ENCODE results near the gene PWP1.
"Not testable (repeated sequence)": the region's sequence is repeated elsewhere in the genome, so short reads cannot be mapped to it uniquely, and the experiment has no call there.

The PWP1 gene

DNA sequence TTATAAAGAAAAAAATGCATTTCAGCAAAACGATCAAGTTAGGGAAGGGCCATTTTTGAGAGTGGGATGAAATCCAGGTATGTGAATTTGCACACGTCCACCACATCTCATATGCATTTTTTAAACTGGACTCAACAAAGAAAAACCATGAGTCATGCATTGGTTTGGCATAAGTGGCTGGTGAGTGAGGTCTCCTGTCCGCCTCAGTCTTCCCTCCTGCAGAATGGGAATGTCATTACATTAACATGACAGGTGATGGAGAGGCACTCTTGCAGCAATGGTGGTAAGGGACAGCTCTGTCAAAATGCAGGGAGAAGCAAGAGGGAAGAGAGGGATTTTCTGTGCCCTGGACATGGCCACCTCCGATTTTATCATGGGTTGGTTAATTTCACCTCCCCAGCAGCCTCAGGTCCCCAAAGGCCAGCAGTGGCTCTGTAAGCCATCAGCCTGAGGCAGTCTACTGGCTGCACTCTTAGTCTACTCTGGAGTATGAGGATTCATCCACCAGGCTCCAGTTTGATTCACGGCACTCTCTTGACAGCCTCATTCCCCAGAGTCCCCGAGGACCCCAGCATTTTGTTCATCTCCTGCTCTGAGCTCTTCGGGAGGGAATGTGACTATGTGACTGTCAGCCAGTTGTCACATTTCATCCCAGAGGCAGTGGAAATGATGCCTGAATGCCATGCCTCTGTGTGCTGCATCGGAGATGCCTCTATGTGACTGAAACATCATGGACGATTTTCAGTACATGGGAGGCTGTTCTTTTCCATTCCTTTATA is 17.1 kb upstream of the PWP1 start:
- DNase-seq (no peak), ATAC-seq (no peak)

DNA sequence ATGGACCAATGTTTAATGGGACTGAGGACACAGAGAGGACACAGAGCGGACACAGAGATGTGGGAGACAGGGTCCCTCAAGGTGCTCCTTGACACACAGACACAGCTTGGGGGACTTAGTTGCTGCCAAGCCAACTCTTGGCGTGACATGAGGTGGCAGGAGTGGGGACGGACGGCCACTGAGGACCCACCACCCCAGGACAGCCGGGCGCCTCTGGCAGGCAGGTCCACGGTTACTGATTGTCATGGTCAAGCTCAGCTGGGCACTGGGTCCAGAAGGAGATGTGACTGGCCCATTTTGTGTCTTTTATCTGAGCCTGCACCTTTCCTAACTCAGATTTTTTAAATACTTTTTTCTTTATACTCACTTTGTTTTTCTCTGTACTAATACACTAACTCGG is 15.7 kb upstream of the PWP1 start:
- no peak for ATAC-seq
- DNase-seq, result no peak

GRCh38 chr12:107670999-107671643 is 14.5 kb upstream of the PWP1 start:
- peak; percentile 66 for ATAC-seq
- peak; percentile 49 for DNase-seq

GRCh38 chr12:107677671-107678070 is 7.9 kb upstream of the PWP1 start:
- DNase-seq, result no peak
- no peak for ATAC-seq

GRCh38 chr12:107679336-107679735 is 6.3 kb upstream of the PWP1 start:
- DNase-seq, result no peak
- no peak for ATAC-seq

DNA sequence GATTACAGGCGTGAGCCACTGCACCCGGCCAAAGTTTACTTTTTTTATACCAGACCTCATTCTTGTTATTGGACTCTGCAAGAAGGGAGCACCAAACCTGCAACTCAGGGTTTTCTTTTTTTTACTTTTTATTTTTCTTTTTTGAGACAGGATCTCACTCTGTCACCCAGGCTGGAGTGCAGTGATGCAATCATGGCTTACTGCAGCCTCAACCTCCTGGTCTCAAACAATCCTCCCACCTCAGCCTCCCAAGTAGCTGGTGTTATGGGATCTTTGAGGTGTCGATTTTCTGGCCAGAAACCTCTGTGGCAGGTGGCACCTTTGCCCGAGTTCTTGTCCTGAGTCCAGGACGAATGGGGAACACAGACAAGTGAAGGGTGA is 4.2 kb upstream of the PWP1 start:
- no peak for ATAC-seq
- DNase-seq, result no peak

DNA sequence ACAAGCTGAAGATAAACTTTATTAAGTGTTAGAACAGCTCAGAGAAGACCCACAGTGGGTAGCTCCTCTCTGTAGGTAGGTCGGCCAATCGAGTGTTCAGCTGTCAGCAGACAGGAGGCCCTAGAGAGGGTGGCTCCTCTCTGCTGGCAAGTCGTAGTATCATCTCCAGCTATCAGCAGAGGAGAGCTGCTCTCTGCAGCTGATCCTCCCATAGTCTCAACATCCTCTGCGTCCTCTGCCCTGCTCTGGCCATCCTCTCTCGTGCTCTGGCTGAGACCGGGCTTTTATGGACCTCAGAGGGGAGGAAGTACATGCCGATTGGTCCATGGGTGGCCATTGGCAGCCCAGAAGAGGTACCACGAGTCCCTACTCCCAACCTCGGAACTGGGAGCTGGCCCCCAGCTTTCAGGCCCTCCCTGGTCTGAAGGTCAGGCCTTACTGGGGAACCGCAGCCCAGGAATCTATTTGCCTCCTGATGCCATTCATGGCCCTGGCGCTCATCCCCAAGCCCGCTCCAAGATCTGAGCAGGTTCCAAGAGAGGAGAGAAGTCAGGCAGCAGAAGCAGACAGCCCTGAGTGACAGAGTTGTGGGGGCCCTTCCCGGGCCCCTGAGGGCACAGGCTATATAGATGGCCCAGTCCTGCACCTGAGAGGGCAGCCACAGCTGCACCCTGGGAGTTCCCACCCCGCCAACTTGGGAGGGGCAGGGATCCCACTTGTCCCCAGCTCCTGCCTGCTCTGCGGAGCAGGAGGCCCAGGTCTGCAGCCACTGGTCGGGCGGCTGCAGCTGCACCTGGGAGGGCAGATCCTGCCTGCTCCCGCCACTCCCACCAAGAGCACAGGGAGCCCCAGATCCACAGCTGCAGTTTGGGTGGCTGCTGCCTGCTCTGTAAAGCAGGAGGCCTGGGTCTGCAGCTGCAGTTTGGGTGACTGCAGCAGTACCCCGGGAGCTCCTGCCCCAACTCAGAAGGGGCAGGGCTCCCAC is 3.5 kb upstream of the PWP1 start:
- DNase-seq, result no peak
- no peak for ATAC-seq

GRCh38 chr12:107684029-107684795 is 1.4 kb upstream of the PWP1 start:
- no peak for DNase-seq
- ATAC-seq, result no peak

GRCh38 chr12:107684990-107685359 is 624 bp upstream of the PWP1 start:
- DNase-seq, result peak; percentile 44
- ATAC-seq, result peak; percentile 53

- not testable (repeated sequence) for DNase-seq, ATAC-seq
Measured at GRCh38 chr12:107695772-107696171, 10.2 kb downstream of the PWP1 start.

DNA sequence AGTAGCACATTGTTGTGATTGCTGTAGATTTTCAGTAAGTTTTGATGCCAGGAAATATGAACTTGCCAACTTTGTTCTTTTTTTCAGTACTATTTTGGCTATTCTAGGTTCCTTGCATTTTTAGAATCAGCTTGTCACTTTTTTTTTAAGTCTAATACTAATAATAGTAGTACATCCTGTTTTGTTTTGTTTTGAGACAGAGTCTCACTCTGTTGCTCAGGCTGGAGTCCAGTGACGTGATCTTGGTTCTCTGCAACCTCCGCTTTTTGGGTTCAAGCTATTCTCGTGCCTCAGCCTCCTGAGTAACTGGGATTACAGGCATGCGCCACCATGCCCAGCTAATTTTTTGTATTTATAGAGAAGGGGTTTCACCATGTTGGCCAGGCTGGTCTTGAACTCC is 16.5 kb downstream of the PWP1 start:
- ATAC-seq, result no peak
- DNase-seq, result no peak

DNA sequence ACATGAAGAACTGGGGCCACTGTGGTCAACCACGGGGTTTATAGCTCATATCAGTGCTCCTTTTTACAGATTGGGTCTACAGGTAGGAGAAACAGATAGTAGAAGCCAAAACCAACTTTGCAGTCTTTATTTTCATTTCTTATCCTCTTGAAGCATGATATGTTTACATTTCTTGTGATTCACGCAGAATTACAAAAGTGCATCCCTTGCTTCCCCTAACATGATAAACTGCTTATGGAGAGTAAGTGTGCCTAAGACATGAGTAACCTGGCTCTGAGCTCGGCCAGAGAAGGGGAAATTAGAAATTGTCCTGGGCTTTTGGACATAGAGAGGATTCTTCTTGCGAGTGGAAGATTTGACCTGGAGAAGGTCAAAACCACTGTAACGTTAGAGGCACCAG is 18.4 kb downstream of the PWP1 start:
- DNase-seq (no peak), ATAC-seq (no peak)

- not testable (repeated sequence) for DNase-seq, ATAC-seq
Measured at GRCh38 chr12:107705522-107705921, 19.9 kb downstream of the PWP1 start.

DNA sequence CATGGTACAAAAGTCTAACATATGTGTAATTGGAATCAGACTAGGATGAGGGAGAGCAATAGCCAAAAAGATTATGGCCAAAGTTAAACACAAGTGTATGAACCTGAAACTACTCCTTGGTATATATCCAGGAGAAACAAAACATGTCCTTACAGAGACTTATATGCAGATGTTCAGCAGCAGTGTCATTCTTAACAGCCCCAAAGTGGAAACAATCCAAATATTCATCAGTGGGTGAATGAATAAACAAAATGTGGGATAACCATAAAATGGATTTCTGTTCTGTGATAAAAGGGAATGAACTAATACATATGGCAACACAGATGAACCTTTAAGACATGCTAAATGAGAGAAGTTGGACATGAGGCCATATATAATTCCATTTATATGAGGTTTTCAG is 30.2 kb downstream of the PWP1 start:
- DNase-seq, result no peak
- ATAC-seq, result no peak

DNA sequence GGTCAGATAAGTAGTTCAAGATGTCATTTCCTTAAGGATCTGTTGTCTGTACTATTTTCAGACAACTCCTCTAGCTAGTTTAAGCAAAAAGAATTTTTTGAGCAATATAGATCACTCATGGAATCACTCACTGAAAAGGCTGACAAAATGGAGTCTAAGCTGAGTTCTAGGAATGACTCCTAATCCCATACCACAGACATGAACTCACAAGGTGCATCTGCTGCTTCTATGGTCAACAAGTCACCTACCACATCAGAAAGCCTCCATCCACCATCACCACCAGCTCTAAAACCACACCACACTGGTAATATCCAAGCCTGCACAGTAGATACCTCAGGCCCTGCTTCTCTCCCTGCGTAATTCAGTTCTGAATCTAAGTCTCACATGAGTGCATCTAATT is 33.0 kb downstream of the PWP1 start:
- ATAC-seq (peak; percentile 49), DNase-seq (no peak)

GRCh38 chr12:107727327-107727726 is 41.7 kb downstream of the PWP1 start:
- not testable (repeated sequence) for ATAC-seq, DNase-seq

GRCh38 chr12:107727742-107728141 is 42.1 kb downstream of the PWP1 start:
- not testable (repeated sequence) for DNase-seq, ATAC-seq

DNA sequence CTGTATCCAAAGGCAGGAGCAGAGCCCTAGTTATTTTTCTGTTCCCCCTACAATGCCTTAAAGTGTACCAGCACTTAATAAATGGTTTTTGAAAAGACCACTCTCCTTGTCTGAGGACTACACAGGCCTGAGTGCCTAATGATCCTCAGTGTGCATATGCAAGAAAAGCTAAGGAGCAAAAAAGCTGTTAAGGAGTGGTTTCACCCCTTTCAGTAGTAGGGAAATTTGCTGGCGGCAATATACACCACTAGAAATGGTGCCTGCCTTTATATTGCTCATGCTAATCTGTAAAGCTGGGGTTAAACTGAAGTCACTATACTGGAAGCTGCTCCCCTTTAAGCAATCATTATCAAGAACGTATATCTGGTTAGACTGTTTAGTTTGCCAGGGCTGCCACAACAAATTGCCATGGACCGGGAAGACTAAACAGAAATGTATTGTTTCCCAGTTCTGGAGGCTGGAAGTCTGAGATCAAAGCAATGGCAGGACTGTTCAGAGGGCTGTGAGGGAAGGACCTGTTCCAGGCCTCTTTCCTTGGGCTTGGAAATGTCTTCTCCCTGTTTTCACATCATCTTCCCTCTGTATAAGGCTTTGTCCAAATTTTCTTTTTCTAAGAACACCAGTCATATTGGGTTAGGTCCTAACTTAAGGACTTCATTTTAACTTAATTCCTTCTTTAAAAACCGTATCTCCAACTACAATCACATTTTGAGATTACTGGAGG is 45.2 kb downstream of the PWP1 start:
- ATAC-seq, result no peak

GRCh38 chr12:107731366-107731765 is 45.8 kb downstream of the PWP1 start:
- no peak for ATAC-seq
- DNase-seq, result no peak

More for the DNA sequence above, 45.2 kb downstream of the PWP1 start:
- no peak for DNase-seq

DNA sequence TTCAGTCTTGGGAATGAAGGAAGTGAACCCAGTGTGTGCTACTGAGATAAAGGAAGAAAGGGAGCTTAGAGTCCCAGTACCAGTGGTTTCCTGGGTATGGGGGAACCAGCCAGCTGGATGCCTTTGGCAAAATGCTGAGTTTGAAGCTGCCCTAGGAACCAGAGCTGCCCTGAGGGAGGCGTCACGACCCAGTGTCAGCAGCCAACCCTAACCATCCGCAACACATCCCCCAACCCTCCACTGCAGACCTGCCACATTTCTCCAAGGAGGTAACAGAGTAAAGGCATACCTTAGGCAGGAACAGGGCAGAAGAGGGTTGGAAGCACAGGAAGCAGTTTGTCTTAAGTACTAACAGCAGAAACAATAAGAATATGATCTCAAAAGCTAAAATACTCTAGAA is 46.8 kb downstream of the PWP1 start:
- DNase-seq, result no peak
- no peak for ATAC-seq

DNA sequence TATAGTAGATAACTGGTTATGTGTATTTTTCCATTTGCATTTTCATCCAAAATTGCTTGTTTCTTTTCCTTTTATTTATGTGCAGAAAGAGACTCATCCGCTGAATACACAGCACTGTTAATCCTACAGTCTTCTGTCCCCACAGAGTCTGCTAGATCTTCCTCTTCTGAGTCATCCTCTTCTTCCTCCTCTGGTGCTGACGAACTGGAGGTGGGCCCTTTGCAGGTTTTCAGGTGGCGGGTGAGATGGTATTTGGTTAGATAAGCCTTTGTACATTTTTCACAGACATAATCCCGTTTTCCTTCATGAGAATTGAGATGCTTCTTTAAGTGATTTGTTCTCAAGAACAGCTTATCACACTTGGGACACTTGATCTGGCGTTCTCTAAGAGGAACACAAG is 48.5 kb downstream of the PWP1 start:
- no peak for DNase-seq
- ATAC-seq, result no peak

Data from stimulated activated naive CD8-positive, alpha-beta T cell treated with anti-CD3 and anti-CD28 coated beads, Interleukin-15, Interleukin-2, amounts not matched to agents 100 U/mL and 50 U/mL, for 24 hours (primary cell).